IPS DF 19.7 (cell line): ENCODE data around the gene YBX1.
"Not testable (repeated sequence)": the region's sequence is repeated elsewhere in the genome, so short reads cannot be mapped to it uniquely, and the experiment has no call there.

Experiments used
- DNase-seq: peaks from one replicate; pipeline ENCODE4 v3.0.0-alpha.2; 2013; ENCODE audit warnings: low read depth, low spot score

Gene YBX1

DNA sequence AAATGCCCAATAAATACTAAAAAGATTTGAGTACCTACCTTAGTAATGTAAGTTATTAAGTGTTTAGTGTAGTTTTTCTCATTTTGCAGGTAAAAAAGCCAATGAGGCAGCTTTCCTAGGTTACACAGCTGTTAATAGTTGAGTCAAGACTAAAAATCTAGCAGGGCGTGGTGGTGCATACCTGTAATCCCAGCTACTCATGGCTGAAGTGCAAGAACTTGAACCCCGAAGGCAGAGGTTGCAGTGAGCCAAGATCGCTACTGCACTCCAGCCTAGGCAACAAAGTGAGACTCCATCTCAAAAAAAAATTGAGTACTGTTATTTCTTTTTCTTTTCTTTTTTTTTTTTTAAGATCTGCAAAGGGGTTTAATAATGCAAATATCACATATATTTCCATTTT, 7.7 kb downstream of the YBX1 start:
- no peak for DNase-seq

DNA sequence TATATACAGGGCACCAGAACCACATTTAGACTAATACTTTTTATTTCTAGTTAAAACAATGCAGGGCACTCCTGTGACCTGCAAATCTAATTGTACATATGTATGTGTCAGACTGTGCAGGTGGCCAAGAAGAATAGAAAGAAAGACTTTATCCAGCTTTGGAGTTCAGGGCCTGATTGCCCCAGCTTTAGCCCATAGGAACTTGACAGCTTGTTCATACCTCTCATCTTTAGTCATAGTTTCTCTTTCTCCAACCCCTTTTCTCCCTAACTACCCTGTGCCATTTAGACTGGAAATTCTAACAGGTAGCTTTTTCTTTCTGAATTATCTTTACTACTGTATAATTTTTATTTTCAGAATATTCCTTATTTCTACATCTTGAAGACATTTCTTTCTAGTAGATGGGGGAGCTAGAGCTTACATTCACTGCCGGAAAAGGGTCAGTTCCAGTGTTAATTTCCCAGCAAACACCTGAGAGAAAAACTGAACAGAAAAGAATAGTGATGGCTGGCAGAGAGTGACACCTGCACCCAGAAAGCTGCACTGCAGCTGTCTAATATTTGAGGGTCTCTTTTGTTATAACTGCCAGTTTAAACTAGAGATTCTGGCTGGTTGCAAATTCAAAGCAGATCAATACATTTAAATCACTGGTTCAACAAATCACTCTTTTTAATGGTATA, 8.4 kb downstream of the YBX1 start:
- no peak for DNase-seq

DNA sequence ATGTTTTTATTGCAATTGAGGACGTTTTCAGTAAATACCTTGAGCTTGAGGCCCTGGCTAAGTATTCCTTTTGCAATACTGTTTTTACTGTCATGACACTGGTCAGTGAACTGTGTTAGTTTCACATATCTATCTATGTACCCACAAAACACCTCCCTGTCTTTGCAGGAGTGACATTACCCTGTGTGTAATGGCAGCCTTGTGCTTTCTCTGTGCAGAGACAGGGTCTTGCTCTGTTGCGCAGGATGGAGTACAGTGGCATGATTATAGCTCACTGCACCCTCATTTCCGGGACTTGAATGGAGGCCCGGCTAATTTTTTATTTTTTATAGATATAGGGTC, 8.9 kb downstream of the YBX1 start:
- no peak for DNase-seq

DNA sequence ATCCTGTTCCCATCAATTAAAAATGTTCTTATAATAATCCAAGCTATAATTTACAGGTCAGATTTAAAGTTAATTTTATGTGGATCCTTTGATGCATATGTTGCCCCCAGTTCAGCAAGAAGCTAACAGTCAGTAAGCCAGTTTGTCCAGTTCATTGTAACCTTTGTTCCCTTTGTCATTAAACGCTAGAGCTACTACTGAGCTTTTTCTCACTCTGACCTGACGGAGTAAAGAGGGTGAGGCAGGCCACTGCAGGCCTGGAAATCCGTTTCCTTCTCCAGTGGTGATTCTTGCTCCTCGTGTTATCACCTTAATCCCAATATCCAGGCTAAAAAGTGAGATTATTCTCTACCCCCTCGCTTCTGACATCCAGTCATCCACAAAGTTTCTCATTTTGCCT, 10.2 kb downstream of the YBX1 start:
- no peak for DNase-seq

DNA sequence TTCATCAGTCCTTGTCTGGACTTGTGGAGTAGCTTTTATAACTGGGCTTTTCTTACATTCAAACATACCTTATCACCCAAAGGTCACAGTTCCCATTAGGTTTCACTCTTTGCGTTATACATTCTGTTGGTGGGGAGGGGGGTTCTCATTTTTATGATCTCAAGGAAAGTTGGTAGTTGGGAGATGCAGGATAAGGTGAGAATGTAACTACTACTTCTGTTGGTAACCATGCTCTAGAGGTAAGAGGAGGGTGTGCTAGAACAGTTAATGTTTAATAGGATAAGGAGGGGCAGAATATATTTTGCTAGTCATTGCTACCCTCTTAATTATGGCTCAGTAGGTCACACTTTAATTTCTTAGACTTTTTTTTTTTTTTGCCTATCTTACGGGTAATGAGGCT, 10.7 kb downstream of the YBX1 start:
- DNase-seq = no peak

DNA sequence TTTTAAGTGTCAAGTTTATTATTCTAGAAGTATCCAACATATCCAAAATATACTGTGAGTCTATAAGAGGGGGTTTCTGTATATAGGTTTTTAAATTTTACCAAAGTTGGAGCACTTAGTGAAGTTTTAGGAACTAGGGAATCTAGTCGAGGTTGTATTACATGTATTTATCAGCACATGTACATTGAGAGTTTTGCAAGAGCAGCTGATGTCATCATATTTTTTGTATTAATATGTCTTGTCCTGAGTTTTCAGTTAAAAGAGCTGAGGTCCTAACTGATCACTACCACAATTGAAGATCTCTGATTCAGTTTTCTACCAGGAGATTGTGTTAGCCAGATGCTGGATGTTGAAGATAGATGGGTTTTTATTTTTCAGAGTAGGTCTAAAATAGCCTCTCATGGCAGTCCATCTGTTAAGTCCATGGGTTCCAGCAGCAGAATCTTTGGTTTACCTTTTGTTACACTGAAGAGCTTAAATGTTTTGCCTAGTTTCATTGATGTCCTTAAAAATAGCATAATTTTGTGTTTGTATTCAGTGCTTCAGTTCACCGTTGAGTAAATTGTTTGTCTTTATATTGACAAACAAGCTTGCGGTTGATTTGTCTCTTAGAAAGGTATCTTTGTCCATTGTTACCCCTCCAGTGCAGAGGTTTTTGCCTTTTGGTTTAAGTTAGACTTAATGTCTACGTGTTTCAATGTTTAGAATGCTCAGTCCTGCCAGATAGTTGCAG, 16.0 kb downstream of the YBX1 start:
- DNase-seq = no peak

DNA sequence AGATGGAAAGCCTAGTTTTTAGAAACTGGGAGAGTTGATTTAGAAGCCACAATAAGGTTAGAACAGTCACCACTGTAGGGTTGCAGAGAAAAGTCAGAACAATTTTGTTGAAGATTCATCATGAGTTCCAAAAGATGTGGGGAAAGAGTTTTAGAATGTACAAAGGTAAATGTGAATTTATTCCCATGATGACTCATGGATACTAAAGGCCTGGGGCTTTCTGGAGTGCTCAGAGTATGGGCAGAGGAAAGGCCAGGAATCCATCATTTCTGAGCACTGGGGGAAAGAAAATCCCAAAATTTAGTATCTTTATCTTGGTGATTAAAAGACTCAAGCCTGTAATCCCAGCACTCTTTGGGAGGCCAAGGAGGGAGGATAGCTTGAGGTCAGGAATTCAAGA, 17.8 kb downstream of the YBX1 start:
- no peak for DNase-seq

DNA sequence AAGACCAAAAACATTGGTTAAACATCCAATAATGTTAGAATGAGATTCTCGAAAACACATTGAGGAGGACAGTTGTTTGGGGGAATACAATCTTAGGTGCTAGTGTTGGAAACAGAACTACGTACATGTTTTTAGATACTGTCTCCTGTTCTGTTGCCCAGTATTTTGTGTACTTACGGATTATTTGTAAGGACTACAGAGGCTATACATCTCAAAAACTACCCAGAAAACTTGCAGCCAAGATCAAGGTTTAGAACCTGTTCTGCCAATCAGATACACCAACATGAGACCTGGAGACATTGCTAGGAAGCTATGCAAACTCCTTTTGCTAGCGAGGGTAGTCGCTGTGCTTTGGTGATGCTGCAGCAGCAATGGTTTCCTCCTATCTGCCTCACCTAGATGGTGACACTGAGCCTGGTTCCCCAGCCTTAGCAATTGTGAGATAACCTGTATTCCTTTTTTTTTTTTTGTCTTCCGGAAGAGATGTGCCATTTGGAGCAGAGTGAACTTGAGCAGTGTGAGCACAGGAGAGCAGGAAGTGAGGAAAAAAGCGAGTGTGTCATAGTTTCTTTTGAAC, 21.8 kb downstream of the YBX1 start:
- no peak for DNase-seq

DNA sequence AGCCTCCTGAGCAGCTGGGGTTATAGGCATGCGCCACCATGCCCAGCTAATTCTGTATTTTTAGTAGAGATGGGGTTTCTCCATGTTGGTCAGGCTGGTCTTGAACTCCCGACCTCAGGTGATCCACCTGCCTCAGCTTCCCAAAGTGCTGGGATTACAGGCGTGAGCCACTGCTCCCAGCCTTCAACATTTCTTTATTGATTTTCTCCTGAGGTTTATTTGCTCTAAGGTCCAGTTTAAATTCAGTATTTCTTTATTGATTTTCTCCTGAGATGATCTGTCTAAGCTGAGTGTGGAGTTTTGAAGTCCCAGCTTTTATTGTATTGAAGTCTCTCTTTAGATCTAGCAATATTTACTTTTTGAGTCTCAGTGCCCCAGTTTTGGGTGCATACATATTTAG, 30.6 kb downstream of the YBX1 start:
- not testable (repeated sequence) for DNase-seq

DNA sequence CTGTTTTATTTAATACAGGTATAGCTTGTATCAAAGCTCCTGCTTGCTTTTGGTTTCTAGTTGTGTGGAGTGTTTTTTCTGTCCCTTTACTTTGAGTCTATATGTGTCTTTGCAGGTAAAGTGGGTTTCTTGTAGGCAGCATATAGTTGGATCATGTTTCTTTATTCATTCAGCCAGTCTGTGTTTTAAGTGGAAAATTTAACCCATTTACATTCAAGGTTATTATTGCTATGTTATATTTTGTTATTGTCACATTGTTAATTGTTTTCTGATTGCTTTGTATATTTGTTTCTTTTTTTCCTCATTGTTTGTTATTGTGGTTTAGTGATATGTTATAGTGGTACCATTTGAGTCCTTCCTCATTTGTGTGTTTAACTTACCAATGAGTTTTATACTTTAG, 31.1 kb downstream of the YBX1 start:
- DNase-seq = no peak

DNA sequence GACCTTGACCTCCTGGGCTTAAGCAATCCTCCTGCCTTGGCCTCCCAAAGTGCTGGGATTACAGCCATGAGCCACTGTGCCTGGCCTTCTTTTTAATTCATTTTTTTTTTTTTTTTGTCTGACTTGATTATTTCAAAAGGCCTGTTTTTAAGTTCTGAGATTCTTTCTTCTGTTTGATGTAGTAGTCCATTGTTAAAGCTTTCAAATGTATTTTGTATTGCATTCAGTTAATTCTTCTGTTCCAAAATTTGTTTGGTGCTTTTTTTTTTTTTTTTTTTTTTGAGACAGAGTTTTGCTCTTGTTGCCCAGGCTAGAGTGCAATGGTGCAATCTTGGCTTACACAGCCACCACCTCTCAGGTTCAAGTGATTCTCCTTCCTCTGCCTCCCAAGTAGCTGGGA, 32.2 kb downstream of the YBX1 start:
- DNase-seq = not testable (repeated sequence)

DNA sequence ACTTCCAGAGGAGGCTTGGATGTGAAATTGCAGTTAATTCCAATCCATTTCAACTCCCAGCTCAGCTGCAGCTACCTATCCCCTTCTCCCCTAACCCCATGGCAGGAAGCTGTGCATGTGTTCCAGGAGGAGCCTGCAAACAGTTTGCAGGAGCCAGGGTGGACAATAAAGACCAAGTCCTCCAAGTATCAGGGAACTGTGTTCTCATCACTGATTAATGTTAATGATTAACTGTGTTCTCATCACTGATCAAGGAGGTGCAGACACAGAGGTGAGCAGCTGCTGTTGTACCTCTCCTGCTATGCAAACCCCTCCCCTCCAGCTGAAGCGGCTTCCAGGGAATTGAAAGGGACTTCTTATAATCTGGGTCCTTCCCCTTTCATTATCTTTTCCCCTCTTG, 38.6 kb downstream of the YBX1 start:
- DNase-seq = no peak

DNA sequence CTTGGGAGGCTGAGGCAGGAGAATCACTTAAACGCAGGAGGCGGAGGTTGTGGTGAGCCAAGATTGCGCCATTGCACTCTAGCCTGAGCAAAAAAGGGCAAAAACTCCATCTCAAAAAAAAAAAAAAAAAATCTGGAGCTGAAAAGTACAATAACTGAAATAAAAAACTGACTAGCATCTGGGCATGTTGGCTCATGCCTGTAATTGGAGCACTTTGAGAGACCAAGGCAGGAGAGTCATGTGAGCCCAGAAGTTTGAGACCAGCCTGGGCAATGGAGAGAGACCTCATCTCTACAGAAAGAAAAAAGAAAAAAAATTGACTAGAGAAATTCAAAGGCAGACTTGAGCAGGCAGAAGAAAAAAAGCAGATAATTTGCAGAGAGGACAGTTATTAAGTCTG, 39.7 kb downstream of the YBX1 start:
- DNase-seq = no peak

DNA sequence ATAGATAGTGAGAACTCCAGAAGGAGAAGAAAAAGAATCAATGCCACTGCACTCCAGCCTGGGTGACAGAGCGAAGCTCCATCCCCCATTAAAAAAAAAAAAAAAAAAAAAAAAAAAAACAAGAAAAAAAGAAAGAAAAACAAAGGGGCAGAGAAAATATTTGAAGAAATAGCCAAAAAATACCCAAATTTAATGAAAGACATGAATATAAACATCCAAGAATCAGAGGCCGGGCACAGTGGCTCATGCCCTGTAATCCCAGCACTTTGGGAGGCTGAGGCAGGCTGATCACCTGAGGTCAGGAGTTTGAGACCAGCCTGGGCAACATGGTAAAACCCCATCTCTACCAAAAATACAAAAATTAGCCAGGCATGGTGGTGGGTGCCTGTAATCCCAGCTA, 40.2 kb downstream of the YBX1 start:
- DNase-seq = not testable (repeated sequence)

DNA sequence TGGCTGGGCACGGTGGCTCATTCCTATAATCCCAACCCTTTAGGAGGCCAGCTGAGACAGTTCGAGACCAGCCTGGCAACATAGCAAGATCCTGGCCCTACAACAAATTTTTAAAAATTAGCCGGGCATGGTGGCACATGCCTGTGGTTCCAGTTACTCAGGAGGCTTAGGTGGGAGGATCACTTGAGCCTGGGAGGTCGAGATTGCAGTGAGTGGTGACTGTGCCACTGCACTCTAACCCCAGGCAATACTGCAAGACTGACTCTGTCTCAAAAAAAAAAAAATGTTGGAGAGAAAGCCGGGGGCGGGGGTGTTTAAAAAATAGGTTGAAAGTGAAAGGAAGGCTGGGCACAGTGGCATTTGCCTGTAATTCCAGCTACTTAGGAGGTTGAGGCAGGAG, 41.3 kb downstream of the YBX1 start:
- DNase-seq = no peak

DNA sequence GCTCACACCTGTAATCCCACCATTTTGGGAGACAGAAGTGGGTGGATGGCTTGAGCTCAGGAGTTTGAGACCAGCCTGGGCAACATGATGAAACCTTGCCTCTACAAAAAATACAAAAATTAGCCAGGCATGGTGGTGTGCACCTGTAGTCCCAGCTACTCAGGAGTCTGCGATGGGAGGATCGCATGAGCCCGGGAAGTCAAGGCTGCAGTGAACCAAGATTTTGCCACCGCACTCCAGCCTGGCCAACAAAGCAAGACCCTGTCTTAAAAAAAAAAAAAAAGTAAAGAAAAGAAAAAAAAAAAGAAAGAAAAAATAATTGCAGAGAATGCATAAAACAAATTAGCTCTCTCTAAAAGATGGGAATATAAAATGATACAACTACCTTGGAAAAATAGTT, 43.6 kb downstream of the YBX1 start:
- not testable (repeated sequence) for DNase-seq

DNA sequence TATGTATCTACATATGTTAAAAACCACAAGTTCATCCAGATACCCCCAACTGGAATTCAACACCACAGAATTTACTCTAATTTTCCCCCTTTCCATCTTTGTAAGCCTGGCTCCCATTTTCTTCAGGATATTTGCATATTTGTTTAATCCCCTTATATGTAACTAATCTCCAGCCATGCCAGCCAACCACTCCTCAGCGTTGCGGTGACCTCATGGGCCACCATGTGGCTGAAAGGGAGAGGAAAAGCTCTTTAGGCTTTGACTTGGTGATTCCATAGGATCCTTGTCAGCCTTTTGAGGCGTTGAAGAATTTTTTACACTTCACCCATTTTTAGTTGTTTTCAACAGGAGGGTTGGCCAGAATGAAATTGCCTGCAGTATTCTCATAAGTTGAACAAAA, 47.8 kb downstream of the YBX1 start:
- no peak for DNase-seq

DNA sequence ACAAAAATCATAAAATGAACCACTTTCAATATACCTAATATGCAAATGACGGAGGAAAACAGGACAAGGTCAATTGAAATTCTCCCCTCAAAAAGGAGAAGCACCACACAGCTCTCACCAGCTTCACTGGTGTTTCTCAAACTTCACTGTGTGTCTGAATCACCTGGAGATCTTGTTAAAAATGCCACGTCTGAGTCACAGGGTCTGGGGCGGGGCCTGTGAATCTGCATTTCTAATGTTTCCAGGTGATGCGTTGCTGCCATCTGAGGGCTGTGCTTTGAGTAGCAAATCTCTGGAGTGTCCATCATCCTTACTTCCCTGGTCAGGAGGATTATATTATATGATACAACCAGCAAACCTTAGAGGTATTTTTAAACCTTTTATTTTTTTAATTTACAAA, 48.8 kb downstream of the YBX1 start:
- DNase-seq = no peak

DNA sequence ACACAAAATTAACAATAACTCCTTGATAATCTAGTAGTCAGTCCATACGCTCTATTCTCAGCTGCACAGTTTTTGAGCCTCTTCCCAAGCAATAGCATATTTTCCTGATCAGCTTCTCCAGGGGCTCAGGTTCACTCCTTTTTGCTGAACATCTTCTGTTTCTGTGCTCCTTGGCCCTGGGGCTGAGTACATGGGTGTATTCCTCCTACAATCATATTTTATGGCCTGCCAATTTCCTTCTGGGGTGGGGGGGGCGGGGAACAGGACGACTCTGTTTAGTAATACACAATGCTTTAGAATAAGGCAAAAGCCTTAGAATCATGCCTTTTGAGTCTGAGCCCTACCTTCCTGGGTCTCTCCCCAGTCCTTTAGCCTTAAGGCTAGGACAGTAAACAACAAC, 49.4 kb downstream of the YBX1 start:
- no peak for DNase-seq

DNA sequence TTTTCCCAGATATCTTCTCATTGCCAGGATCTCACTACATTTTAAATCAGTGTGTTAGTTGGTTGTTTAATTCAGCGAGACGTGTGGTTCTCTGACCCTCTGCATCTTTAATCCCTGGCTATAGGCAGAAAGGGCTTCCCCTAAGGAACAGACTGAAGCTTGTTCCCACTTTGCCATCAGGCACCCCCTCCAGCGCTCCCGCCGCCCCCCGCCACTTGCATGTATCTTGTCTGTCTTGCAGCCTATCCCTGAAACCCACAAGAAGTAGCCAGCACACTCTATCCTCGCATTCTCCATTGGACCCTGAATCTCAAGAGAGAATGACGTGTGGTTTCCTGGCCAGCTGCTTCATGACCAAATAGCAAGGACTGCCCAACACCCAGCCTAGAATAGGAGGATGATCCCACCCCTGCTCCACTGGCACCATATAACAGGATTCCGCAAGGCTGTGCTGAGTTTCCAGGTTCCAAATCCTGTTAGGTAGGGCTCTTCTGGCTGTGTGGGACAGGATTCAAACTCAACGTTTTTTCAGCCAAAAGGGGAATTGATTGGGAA, 50.0 kb downstream of the YBX1 start:
- DNase-seq = no peak

DNA sequence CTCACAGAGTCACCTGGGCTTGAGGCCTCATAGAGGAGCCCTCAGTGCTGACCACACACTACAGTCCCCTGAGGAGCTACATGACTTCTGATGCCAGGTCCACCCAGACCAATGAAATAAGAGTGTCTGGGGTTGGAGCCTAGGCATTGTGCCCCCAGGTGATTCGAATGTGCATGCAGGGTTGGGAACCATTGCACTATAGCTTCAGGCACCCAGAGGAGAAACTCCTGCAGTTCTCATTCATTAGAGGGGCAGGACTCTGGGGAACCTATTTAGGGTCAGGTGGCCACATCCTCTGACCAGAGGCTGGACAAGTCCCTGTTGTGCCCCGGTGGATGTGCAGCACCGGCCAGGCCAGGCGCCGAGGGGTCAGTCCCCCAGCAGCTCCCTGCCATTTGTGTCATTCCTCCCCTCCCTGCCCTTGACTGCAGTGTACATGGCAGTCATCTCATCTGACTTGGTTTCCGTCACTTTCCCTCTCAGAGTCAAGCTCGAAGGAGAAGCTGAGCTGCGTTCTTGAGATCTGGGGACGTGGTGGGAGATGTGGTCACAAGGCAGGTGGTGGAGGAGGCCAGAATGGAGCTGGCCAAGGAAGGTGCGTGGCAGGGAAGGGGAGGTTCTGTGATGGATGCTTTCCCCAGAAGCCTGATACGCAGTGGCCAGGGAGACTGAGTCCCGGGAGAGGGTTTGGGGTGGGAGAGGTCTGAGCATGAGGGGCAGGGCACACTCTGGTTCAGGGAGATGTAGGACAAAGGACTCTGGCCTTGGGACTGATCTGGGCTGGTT, 51.4 kb downstream of the YBX1 start:
- no peak for DNase-seq
